Measurements from ENCODE around the gene MAST4.

The MAST4 gene

DNA sequence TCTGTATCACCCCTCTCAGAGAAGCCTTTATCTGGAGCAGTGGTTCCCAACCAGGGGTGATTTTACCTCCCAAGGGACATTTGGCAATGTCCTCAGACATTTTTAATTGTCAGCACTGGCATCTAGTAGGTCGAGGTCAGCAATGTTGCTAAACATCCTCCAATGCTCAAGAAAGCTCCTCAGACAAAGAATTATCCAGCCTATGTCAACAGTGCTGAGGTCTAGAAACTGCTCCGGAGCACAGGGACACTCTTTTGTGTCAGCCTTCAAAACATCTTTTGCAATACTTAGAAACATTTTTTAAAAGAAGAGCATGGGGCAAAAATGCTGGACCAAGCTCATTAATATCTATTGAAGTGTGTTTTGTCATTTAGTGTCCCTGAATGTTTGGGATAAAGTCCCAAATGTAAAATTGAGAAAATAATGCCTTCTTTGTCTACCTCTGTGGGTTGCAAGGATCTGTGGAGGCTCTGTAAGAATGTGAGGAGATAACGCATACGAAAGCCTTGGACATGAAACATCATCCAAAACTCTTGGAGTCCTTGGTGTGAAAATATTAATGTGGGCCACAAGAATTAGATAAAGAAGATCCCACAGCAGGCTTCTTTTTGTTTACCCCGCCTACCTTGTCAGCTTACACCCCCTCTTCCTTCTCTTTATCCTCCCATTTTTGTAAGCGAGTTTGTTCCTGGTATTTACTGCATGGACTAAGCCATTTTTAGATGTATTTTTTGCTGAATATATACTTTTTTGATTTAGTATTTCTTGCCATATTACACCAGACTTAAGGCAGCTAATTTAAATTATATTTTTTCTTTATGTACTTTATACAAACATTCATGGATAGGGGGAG is 406.9 kb downstream of the MAST4 start:
- DNase-seq = no peak

DNA sequence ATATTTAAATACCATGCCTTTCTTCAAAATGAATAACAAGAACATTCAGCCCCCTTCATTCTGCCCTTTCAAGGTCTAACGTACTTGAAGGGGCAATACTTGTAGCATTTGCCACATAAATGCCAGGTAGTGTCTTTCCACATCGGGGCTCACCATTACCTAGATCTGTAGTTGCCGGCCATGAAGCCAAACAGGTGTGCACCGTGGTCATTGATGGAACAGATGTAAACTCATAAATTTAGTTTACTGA is 407.4 kb downstream of the MAST4 start:
- no peak for DNase-seq

DNA sequence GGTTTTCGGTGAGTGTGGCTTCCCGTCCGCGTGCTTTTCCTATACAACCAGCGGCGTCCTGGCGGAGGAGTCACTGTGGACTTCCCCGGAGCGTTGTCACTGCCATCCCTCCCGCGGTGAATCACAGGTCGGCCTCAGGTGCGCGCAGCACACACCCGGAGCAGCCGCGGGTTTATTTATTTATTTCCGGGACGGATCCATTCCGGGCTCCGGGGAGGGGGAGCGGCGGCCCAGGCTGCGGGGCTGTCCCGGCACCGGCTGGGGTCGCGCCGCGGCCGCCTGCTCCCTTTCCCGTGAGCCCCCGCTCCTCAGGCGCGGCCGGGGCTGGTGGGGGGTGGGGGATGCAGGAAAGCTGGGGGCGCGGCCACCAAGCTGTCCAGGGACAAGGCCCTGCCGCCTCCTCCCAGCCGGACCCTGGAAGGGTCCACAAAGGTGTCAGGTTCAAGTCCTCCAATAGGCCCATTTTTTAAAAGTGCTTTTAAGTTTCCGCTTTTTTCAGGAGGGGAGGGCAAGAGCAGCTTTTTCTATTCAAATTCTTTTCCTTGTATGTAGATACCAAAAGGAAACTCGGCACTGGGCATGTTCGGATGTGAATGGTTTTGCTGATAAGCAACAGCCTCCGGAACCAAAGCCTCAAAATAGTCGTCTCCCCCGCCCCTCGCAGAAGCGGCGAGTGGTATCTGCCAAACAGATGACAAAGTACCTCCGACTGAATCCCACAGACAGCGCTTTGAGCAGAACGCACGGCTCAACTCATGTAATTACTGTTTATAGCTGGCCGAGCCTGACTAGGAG is 407.9 kb downstream of the MAST4 start:
- peak; percentile 70 to 95 (median 83) for DNase-seq

GRCh38 chr5:67004730-67005350 is 408.6 kb downstream of the MAST4 start:
- DNase-seq = no peak

DNA sequence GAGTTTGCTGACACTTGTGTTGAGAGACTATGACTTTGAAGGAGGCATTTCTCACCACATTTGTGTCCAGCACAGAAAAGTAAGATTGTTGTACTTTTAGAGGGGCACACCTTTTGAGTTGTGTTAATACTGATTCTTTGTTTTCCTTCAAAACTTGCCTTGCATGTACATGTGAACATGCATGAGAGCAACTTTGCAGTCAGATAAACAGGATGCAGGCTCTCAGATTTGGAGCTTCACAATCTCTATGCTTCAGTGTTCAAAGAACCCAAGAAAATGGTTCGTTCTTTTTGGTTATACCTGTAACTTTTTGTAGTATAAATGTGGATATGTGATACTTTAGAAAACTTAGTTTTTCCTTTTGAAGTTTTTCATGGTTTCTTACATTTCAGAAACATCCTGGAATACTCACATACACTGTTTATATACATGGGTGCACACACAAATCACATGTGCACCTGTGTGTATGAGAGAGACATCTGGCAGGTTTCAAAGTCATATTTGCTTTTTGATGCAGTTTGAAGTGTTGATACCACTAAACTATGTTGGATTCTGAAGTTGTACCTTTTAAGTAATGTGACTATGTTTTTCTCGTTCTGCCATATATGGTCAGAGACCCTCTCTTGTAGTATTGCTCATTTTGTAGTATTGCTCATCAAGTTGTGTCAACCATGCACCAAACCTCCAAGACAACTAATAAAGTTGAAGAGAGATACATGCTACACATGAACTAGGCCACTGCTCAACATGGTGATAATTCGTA is 409.7 kb downstream of the MAST4 start:
- peak in 1 of 5 experiments; percentile 29 for DNase-seq

DNA sequence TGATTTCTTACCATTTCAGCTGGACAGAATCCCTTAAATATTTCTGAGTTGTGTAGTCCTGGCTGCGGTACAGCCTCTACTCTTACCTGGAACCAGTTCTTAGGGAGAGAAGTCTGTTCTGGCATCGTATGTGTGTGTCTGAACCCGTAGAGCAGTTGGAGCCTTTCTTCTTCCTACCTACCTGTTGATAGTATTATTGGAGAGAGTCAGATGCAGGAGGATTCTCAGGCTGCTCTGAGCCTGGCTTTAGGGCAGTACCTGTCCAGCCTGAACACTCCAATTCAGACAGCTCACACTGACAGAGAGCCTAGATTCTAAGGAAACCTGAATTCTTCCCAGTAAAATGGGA is 410.3 kb downstream of the MAST4 start:
- DNase-seq = no peak

GRCh38 chr5:67009028-67009427 is 412.8 kb downstream of the MAST4 start:
- no peak for DNase-seq

GRCh38 chr5:67010684-67011409 is 414.7 kb downstream of the MAST4 start:
- DNase-seq = no peak

GRCh38 chr5:67011422-67011821 is 415.2 kb downstream of the MAST4 start:
- DNase-seq = no peak

GRCh38 chr5:67012171-67012570 is 416.0 kb downstream of the MAST4 start:
- DNase-seq = no peak

DNA sequence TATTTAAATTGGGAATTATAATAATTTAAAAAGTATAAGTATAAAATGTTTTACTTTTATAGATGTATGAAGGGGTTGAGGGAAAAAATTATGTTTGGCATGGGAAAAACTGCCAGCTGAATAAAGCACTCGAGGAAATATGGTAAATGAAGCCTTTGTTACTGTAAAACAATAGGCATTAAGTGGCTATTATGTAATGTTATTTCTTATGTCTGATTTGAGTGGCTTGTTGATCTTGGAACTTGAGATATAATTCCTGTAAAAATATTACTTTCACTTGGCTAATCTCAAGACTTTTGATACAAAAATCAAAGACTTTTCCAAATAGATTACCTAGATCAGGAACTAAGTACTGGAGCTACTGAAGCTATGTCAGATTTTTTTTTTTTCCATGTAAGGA is 417.5 kb downstream of the MAST4 start:
- no peak for DNase-seq

DNA sequence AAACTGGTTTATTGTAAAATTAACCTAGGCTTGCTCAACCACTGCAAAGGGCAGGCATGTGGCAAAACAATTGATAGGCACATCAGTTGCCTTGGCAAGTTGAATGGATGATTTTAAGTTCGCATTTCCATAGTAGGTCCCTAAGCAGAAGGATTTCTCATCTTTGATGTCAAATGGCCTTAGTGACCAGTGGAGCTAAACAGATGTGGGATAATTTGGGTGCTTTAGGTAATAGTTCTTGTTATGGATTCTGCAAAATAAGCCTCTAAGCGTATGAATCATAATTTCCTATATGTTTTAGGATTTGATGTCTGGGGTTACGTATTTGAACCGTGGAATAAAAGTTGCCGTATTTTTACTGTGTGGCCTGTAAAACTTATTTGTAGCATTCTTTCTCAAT is 418.0 kb downstream of the MAST4 start:
- DNase-seq = no peak

DNA sequence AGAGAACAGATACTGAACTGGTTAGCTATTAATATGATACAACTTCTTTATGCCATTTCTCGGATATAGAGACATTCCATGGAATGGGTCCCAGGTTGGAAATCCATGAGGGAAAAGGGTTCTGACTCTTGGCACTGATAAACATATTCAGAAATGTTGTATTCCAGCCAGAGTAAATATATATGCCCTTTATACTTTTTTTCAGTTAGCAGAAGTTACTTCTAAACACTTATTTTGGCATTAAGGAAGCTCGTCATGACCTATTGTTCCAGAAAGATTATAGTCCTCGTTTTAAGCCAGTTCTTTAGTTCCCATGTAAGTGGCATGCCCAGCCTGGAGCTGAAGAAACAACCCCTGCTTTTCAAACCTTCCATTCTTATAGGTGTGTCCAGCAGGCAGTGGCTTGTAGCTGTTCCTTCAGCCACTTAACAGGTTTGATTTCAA is 418.8 kb downstream of the MAST4 start:
- no peak for DNase-seq

DNA sequence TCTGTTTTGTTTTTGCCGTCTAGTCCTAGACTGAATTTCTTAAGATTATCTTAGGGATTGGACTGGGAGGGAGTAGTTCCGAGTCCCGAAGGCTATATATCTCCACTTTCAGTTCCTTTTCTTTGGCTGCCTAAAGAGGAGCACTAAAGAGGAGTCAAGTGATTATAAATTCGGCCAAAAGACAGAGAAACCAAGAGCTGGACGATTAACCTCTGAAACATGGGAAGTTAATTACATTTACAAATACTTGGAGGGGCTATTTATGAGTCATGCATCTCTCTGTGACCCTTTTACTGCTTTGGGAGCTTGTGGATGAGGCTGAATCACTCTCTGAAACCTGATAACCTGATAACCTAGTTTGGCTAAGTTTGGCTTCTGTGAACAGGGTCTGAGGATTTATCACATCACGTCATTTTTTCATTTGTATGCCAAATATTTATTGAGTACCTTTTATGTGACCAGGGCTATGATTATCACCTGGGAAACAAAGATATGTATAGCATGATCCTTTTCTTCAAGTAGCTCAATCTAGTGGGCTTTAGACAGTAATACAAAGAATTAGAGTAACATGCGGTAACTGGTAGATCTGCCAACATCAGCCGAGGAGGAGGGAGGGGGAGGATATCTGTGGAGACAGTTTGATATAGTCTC is 419.5 kb downstream of the MAST4 start:
- no peak for DNase-seq

- DNase-seq = no peak
These were observed 423.1 kb downstream of the MAST4 start for GRCh38 chr5:67019065-67019845.

DNA sequence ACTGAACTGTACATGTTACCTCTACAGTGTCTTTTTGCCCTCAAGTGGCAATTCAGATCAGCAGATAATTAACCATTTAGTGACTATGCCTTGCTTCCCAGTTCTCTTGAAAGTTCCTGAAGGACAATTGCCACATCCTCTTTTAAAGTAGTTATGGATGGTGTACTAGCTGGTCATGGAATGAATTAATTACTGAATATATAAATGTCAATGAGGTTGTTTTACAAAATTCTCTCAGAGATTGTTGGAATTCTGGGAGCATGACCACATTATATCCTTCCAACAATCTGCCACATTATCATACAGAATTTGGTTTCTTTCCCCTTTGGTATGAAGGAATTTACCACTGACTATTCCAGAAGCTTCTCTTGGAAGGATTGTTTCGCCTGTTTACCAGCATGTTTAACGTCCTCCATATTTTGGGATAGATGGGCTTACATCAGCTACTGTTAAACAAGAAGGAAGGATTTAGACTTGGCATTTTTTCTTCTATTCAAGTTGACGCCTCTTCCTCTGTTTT is 424.0 kb downstream of the MAST4 start:
- no peak for DNase-seq

DNA sequence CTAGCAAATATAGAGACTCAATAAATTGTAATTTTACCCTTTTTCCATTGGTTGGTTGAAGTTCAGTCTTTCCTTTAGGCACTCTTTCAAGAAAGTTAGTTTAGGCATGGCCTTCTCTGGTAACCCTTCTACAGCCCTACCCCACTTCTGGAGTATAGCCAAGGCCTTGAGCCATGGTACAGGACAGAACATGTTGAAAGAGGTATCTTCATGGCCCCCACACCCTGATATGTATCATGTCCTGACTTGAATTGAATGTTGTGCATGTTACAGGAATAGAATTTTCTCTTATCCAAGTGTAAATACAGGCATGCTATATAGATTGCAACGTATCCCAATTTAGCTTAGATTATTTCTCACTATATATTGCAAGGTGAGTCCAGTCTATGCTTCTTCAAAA is 424.8 kb downstream of the MAST4 start:
- no peak for DNase-seq

- DNase-seq = peak in 1 of 5 experiments; percentile 48
These were observed 425.3 kb downstream of the MAST4 start for GRCh38 chr5:67021521-67021920.

GRCh38 chr5:67021962-67022361 is 425.8 kb downstream of the MAST4 start:
- no peak for DNase-seq

DNA sequence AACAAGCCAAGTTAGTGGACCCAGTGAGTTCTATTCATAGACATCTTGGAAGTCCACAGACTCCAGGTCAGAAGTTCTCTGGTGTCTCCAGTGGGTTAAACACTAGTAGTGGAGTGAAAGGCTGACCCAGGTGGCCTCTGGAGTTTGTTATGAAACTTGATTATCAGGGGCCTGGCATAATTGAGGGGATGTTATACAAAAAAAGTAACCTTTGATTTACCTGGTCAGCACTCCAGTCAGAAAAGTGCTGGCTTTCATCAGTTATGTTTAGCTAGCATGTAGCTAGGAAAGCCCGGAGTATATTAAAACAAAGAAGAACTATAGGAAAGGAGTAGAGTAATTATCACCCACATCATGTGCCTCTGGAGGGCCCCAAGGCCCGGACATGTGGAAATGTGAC is 429.3 kb downstream of the MAST4 start:
- no peak for DNase-seq

DNA sequence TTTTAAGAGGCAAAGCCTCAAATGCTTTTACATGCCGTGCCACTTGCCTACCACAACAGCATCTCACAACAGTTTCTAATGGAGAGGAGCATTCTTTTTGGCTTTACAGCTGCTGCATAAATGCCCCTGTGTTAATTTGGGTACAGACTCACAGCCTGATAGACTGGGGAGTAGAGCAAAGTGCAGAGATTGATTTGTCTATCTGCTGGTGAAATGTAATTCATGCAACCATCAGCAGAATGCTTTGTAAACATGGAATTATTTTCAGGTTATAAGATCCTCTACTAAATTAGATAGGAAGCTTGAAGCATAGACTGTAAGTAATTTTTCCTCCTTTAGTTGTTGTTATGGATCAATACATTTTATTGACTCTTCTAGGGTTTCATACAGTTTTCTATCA is 430.1 kb downstream of the MAST4 start:
- no peak for DNase-seq

Measured in T-helper 2 cell (primary cell).